ENCODE measurements around the gene HOXA5.

HOXA5 gene

DNA sequence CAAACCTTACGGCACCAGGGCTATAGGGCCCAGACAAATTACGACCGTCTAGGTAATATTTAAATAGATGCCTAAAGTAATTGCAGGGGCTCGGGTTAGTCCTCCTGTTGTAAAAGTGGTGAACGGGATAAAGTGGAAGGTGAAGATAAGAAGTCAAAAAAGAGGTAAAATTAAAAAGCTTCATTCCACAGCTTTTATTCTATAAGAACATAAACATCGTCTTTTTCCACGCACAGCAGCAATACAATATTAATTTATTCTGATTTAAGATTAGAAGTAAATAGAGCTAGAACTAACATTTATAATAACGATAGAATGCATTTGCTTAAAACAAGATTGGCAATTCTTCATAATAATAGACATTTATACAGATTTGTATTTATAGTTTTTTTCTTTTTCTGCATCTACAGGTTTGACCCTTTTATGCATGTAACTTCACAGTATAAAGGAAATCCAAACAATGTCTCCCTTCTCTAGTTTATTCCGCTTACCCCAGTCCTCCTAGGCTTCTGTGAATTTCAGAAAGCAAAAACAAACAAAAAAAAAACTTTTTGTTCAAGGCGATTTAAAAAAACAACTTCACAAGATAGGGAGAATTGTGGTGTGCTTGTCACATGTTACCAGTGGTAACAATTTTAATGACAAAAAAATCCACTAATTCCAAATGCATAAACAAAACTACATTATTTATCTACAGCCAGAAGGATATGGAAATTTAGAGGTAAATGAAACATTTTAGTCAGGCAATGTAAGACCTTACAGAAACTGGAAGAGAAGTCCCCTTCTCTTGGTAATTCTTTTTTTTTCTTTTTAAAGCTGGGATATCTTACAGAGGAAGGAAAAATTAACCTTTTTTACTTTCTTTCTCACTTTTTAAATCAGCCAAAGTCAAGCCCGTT is 27.2 kb upstream of the HOXA5 start:
- peak overlapping the region; percentile 92 to 96 for H3K27ac ChIP-seq (ENCODE audit: insufficient read depth in 1 of 2, low read depth in 1 of 2, low read length in 2 of 2, poor library complexity in 1 of 2, severe bottlenecking in 2 of 2)
- DNase-seq: peak in 1 of 3 donors; percentile 15
- peaks cover 9 to 71% (median 49%) of the 10 kb centered on the region in 4 experiments for H3K4me1 ChIP-seq (ENCODE audit: control extremely low read depth in 1 of 4, control insufficient read depth in 4 of 4, insufficient read depth in 4 of 4, low read length in 3 of 4)
- H3K27me3 ChIP-seq (replicated peaks in 2 of 5; ENCODE audit: control insufficient read depth in 4 of 5, insufficient read depth in 5 of 5, low read length in 4 of 5): peaks cover 0 to under 1% (median 0%) of the 10 kb centered on the region in 5 experiments
- 0% methylated on average over 1 of the region's 11 CpGs for WGBS (ENCODE audit: insufficient coverage)
- H3K36me3 ChIP-seq (ENCODE audit: control insufficient read depth in 4 of 4, insufficient read depth in 4 of 4, low read length in 3 of 4): peaks cover 0 to 34% (median 4%) of the 10 kb centered on the region in 4 experiments
- ChIA-PET CTCF (interaction anchor here (0.8 to 11.1 kb wide), 10 partner anchors 8 to 801 kb away, joined by 3 to 84 read pairs (median 4); partner anchors contain the start of gene HOXA7), POLR2A (interaction anchor here (0.7 to 2.4 kb wide), 5 partner anchors 10 to 20 kb away, joined by 3 to 6 read pairs (median 3); partner anchors contain the start of gene HOXA3)
- H3K4me3 ChIP-seq (ENCODE audit: control insufficient read depth in 1 of 7, extremely low read depth in 1 of 7, insufficient read depth in 4 of 7, low read depth in 2 of 7, low read length in 6 of 7): peak overlapping the region in 6 of 7 experiments; percentile 78 to 100 (median 90)
- no peaks in the 10 kb centered on the region for H3K9me3 ChIP-seq (ENCODE audit: control extremely low read depth in 1 of 5, control insufficient read depth in 4 of 5, insufficient read depth in 2 of 5, low read depth in 1 of 5, low read length in 4 of 5)

DNA sequence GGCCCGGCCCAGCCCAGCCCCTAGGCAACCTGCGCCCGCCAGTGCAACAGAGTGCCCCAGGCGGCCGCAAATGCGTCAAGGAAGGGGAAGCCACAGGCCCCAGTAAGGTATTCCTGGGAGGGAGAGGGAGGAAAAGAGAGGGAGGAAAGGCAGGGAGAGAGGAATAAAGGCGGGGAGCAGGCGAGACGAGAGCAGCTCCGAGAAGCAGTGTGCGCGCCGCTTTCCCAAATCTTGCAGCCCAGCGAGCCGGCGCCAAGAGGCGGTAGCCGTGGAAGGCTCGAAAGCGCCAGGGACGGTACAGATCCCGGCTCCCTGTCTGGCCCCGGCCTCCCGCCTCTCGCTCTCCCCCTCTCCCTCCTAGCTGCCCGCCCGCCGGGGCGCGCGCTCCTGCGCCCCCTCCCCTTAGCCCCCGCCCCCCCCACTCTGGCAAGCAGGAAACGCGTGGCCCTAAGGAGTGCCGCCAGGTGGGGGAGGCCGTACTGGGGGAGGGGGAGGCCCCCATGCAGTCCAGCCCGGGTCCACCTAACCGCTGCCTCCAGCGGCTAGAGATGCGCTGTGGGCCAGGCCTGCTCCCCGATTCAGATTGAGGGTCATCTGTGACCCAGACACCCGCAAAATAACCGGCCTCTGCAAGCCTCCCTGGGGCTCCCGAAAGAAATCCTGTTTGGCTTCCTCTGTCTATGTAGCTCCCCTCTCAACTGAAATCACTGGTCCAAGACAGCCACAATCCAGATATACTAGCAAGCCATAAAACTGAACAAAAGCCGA is 26.4 kb upstream of the HOXA5 start:
- DNase-seq: peak in 2 of 3 donors; percentile 63 to 73
- peaks cover 9 to 69% (median 51%) of the 10 kb centered on the region in 4 experiments for H3K4me1 ChIP-seq (ENCODE audit: control extremely low read depth in 1 of 4, control insufficient read depth in 4 of 4, insufficient read depth in 4 of 4, low read length in 3 of 4)
- 0% methylated on average over 30 of the region's 46 CpGs for WGBS (ENCODE audit: insufficient coverage)
- peak overlapping the region; percentile 28 to 100 (median 87) for H3K4me3 ChIP-seq (ENCODE audit: control insufficient read depth in 1 of 7, extremely low read depth in 1 of 7, insufficient read depth in 4 of 7, low read depth in 2 of 7, low read length in 6 of 7)
- peaks cover 0 to 37% (median 4%) of the 10 kb centered on the region in 4 experiments for H3K36me3 ChIP-seq (ENCODE audit: control insufficient read depth in 4 of 4, insufficient read depth in 4 of 4, low read length in 3 of 4)
- ChIA-PET CTCF (interaction anchor here (0.8 to 11.1 kb wide), 11 partner anchors 7 to 800 kb away, joined by 3 to 84 read pairs (median 4); partner anchors contain the start of gene HOXA7), POLR2A (interaction anchor here (0.7 to 2.4 kb wide), 5 partner anchors 9 to 969 kb away, joined by 3 to 6 read pairs (median 4); partner anchors contain the start of genes CBX3 and HNRNPA2B1)
- H3K27me3 ChIP-seq (replicated peaks in 2 of 5; ENCODE audit: control insufficient read depth in 4 of 5, insufficient read depth in 5 of 5, low read length in 4 of 5): no peaks in the 10 kb centered on the region
- peak overlapping the region; percentile 92 to 96 for H3K27ac ChIP-seq (ENCODE audit: insufficient read depth in 1 of 2, low read depth in 1 of 2, low read length in 2 of 2, poor library complexity in 1 of 2, severe bottlenecking in 2 of 2)
- no peaks in the 10 kb centered on the region for H3K9me3 ChIP-seq (ENCODE audit: control extremely low read depth in 1 of 5, control insufficient read depth in 4 of 5, insufficient read depth in 2 of 5, low read depth in 1 of 5, low read length in 4 of 5)

DNA sequence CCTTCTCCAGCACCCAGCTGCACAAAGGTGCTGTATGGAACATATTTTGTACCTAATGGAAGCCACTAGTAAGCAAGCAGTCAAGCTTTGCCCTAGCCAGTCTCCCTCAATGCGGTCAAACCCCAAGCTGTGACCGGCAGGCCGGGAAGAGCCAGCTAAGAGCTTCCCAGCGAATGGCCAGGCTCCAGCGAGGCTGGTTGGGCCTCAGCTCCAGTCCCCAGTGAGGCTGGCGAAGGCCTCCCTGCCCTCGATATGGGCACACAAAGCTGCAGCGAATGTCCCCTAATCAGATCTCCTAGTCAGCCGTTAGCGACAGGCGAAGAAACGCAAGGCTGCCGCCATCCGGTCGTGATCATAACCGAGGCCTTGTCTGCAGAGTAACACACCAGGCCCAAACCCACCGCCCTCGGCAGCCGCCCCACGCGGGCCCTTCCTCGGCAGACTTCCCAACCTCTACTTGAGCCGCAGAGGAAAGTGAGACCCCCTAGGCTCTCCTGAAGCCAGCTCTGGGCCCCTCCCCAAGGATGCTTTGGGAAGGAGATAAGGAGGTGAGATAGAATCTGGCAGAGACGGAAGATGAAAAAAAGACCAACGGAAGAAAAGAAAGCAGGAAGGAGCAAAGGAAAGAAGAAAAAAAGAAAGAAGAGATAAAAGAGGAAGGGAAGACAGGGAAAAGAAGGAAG is 24.9 kb upstream of the HOXA5 start:
- DNase-seq: peak; percentile 89 to 96 (median 93)
- ChIA-PET CTCF (interaction anchor here (0.6 to 2.2 kb wide), 18 partner anchors 8 to 1043 kb away, joined by 3 to 15 read pairs (median 4); partner anchors contain the start of genes HOXA11, HOXA3 and HOXA7), POLR2A (interaction anchor here (0.5 to 1.7 kb wide), 9 partner anchors 9 to 796 kb away, joined by 3 to 9 read pairs (median 3); partner anchors contain the start of gene HOXA3)
- H3K27me3 ChIP-seq (replicated peaks in 2 of 5; ENCODE audit: control insufficient read depth in 4 of 5, insufficient read depth in 5 of 5, low read length in 4 of 5): no peaks in the 10 kb centered on the region
- peak overlapping the region; percentile 92 to 96 for H3K27ac ChIP-seq (ENCODE audit: insufficient read depth in 1 of 2, low read depth in 1 of 2, low read length in 2 of 2, poor library complexity in 1 of 2, severe bottlenecking in 2 of 2)
- peaks cover 0 to 51% (median 11%) of the 10 kb centered on the region in 4 experiments for H3K36me3 ChIP-seq (ENCODE audit: control insufficient read depth in 4 of 4, insufficient read depth in 4 of 4, low read length in 3 of 4)
- peaks cover 9 to 73% (median 48%) of the 10 kb centered on the region in 4 experiments for H3K4me1 ChIP-seq (ENCODE audit: control extremely low read depth in 1 of 4, control insufficient read depth in 4 of 4, insufficient read depth in 4 of 4, low read length in 3 of 4)
- no peaks in the 10 kb centered on the region for H3K9me3 ChIP-seq (ENCODE audit: control extremely low read depth in 1 of 5, control insufficient read depth in 4 of 5, insufficient read depth in 2 of 5, low read depth in 1 of 5, low read length in 4 of 5)
- peak overlapping the region; percentile 28 to 100 (median 87) for H3K4me3 ChIP-seq (ENCODE audit: control insufficient read depth in 1 of 7, extremely low read depth in 1 of 7, insufficient read depth in 4 of 7, low read depth in 2 of 7, low read length in 6 of 7)
- WGBS (ENCODE audit: insufficient coverage): 0% methylated on average over 16 of the region's 25 CpGs

DNA sequence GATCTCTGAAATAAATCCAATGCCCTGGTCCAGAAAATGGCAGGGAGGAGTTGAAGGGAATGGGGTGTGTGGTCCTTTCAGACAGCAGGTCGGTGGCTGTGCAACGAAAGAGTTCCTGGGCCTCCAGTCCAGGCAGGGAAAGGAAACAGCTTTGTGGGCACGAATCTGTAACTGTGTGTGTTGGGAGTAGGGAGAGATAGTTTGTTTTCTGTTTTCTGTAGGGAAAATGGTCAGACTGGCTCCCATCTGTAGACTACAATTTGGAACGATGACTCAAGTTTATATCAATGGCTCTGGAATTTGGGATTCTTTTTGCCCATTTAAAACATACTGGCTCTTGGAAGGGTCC is 24.4 kb upstream of the HOXA5 start:
- Histone ChIP-seq H3K9me3 (ENCODE audit: control extremely low read depth in 1 of 5, control insufficient read depth in 4 of 5, insufficient read depth in 2 of 5, low read depth in 1 of 5, low read length in 4 of 5) (no peaks in the 10 kb centered on the region), H3K36me3 (ENCODE audit: control insufficient read depth in 4 of 4, insufficient read depth in 4 of 4, low read length in 3 of 4) (peaks cover 0 to 56% (median 13%) of the 10 kb centered on the region in 4 experiments), H3K27ac (ENCODE audit: insufficient read depth in 1 of 2, low read depth in 1 of 2, low read length in 2 of 2, poor library complexity in 1 of 2, severe bottlenecking in 2 of 2) (peak overlapping the region; percentile 92 to 96), H3K4me1 (ENCODE audit: control extremely low read depth in 1 of 4, control insufficient read depth in 4 of 4, insufficient read depth in 4 of 4, low read length in 3 of 4) (peaks cover 12 to 72% (median 46%) of the 10 kb centered on the region in 4 experiments), H3K27me3 (replicated peaks in 2 of 5; ENCODE audit: control insufficient read depth in 4 of 5, insufficient read depth in 5 of 5, low read length in 4 of 5) (no peaks in the 10 kb centered on the region), H3K4me3 (ENCODE audit: control insufficient read depth in 1 of 7, extremely low read depth in 1 of 7, insufficient read depth in 4 of 7, low read depth in 2 of 7, low read length in 6 of 7) (peak overlapping the region in 6 of 7 experiments; percentile 75 to 100 (median 90))
- WGBS (ENCODE audit: insufficient coverage): 0% methylated on average over 4 of the region's 4 CpGs
- ChIA-PET POLR2A (interaction anchor here (0.8 to 1.7 kb wide), 4 partner anchors 15 to 796 kb away, joined by 3 to 9 read pairs (median 3); partner anchors contain the start of gene HOXA3), CTCF (interaction anchor here (0.6 to 2.2 kb wide), 13 partner anchors 9 to 799 kb away, joined by 3 to 15 read pairs (median 5); partner anchors contain the start of genes HOXA11 and HOXA7)
- DNase-seq: no peak

DNA sequence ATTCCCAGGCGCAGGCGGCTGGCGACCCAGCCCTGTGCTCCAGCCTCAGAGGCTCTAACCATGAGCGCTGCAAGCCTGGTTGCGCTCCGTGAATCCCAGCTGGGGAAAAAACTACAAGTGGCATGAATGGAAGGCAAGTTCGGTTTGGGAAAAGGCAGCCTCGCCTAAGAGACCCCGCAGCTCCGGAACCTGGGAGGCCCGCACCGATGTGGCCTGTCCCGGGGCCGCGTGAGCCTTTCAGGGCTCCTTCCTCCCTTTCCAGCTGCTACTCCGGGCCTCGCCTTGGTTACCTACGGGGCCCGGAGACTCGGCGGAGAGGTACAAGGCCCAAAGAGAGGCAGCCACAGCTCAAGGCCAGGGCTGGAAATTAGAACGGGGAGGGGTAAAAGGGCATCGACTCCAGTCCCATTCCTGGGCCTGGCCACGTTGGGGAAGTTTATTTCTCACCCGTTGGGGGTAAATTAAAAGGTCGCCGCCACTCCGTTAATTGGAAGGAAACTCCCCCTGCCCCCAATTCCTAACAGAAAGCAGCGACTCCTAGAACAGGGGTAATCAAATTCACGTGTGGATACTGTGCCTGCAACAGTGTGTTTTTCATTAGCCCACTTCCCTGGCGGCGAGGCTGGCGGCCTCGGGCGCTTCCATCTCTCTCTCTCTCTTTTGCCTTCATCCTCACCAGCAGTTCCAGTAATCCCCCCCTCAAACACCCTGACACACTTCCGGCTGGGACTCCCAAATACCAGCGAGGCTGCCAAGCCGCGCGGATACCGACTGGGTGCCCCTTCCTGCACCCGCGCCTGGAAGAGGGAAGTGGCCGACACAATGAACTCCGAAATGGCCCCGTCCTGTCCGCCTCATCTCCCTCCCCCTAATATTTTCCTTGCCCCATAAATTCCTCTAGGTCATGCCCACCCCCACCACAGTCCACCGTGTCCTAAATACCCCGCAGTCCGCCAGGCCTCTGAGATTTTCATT is 23.3 kb upstream of the HOXA5 start:
- DNase-seq: peak in 1 of 3 donors; percentile 58
- Histone ChIP-seq H3K27me3 (replicated peaks in 2 of 5; ENCODE audit: control insufficient read depth in 4 of 5, insufficient read depth in 5 of 5, low read length in 4 of 5) (no peaks in the 10 kb centered on the region), H3K36me3 (ENCODE audit: control insufficient read depth in 4 of 4, insufficient read depth in 4 of 4, low read length in 3 of 4) (peaks cover 0 to 61% (median 15%) of the 10 kb centered on the region in 4 experiments), H3K4me3 (ENCODE audit: control insufficient read depth in 1 of 7, extremely low read depth in 1 of 7, insufficient read depth in 4 of 7, low read depth in 2 of 7, low read length in 6 of 7) (peak overlapping the region; percentile 34 to 100 (median 87)), H3K9me3 (ENCODE audit: control extremely low read depth in 1 of 5, control insufficient read depth in 4 of 5, insufficient read depth in 2 of 5, low read depth in 1 of 5, low read length in 4 of 5) (no peaks in the 10 kb centered on the region), H3K4me1 (ENCODE audit: control extremely low read depth in 1 of 4, control insufficient read depth in 4 of 4, insufficient read depth in 4 of 4, low read length in 3 of 4) (peaks cover 19 to 72% (median 45%) of the 10 kb centered on the region in 4 experiments), H3K27ac (ENCODE audit: insufficient read depth in 1 of 2, low read depth in 1 of 2, low read length in 2 of 2, poor library complexity in 1 of 2, severe bottlenecking in 2 of 2) (peak overlapping the region; percentile 92 to 96)
- ChIA-PET POLR2A (interaction anchor here (0.8 to 2.1 kb wide), 4 partner anchors 10 to 16 kb away, joined by 3 to 9 read pairs (median 6); partner anchors contain the start of genes HOXA3 and HOXA7), CTCF (interaction anchor here (0.7 to 2.2 kb wide), 11 partner anchors 10 to 795 kb away, joined by 3 to 12 read pairs (median 6); partner anchors contain the start of genes HOXA11, HOXA3 and HOXA7)
- 5% methylated on average over 41 of the region's 50 CpGs for WGBS (ENCODE audit: insufficient coverage)
